Measurements from ENCODE around the gene TTC28. TPM values are rescaled to one million over a fixed set of nuclear protein-coding genes. Genes with fewer than 3 reads are reported as not detected.

TTC28 gene
- total RNA-seq, 1 donor from 2014 or later = 46.2 TPM

- H3K27me3 Mint-ChIP-seq (ENCODE audit: insufficient read depth, low read depth) = peaks cover 2% of the 10 kb centered on the region
- H3K27me3 ChIP-seq = no peaks in the 10 kb centered on the region
- H3K9me3 Mint-ChIP-seq = no peaks in the 10 kb centered on the region
- TF ChIP-seq, protein P1, sequence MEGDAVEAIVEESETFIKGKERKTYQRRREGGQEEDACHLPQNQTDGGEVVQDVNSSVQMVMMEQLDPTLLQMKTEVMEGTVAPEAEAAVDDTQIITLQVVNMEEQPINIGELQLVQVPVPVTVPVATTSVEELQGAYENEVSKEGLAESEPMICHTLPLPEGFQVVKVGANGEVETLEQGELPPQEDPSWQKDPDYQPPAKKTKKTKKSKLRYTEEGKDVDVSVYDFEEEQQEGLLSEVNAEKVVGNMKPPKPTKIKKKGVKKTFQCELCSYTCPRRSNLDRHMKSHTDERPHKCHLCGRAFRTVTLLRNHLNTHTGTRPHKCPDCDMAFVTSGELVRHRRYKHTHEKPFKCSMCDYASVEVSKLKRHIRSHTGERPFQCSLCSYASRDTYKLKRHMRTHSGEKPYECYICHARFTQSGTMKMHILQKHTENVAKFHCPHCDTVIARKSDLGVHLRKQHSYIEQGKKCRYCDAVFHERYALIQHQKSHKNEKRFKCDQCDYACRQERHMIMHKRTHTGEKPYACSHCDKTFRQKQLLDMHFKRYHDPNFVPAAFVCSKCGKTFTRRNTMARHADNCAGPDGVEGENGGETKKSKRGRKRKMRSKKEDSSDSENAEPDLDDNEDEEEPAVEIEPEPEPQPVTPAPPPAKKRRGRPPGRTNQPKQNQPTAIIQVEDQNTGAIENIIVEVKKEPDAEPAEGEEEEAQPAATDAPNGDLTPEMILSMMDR (IDR thresholded peaks at IDR 0.05) = no peak
- TF ChIP-seq EZH2 (IDR thresholded peaks at IDR 0.05) (no peak), EZH2phosphoT487 (IDR thresholded peaks at IDR 0.05) (no peak)
- no peaks in the 10 kb centered on the region for H3F3A ChIP-seq (ENCODE audit: low read depth)
- no peaks in the 10 kb centered on the region for H3K4me1 ChIP-seq
- H3K9ac ChIP-seq = no peak overlapping the region
- no peak overlapping the region for H3K4me3 ChIP-seq
- no peak overlapping the region for H2AFZ ChIP-seq (replicated peaks)
- no peaks in the 10 kb centered on the region for H3K9me3 ChIP-seq (ENCODE audit: low read depth)
- H4K20me1 ChIP-seq (ENCODE audit: low read depth) = peaks cover 9% of the 10 kb centered on the region
- H3K36me3 Mint-ChIP-seq = peaks cover 38% of the 10 kb centered on the region
- DNase-seq (ENCODE audit: low spot score) = no peak
- no peak overlapping the region for H3K4me2 ChIP-seq
- H3K27ac ChIP-seq = no peak overlapping the region
- no peaks in the 10 kb centered on the region for H3K79me2 ChIP-seq (ENCODE audit: low read depth)
- H3K27ac Mint-ChIP-seq = no peak overlapping the region
- peaks cover 7% of the 10 kb centered on the region for H3K4me1 Mint-ChIP-seq
- H3K36me3 ChIP-seq = no peaks in the 10 kb centered on the region
- H3K4me3 Mint-ChIP-seq = no peak overlapping the region
Observed at GRCh38 chr22:27986937-27987336, 692.7 kb downstream of the TTC28 start.

- Histone ChIP-seq H3K27ac (no peak overlapping the region), H4K20me1 (ENCODE audit: low read depth) (peaks cover 14% of the 10 kb centered on the region), H3K4me2 (no peak overlapping the region), H3K4me1 (no peaks in the 10 kb centered on the region), H3K27me3 (no peaks in the 10 kb centered on the region), H3F3A (ENCODE audit: low read depth) (no peaks in the 10 kb centered on the region), H3K4me3 (no peak overlapping the region), H3K9ac (no peak overlapping the region), H3K36me3 (no peaks in the 10 kb centered on the region), H3K9me3 (ENCODE audit: low read depth) (no peaks in the 10 kb centered on the region), H2AFZ (replicated peaks) (no peak overlapping the region), H3K79me2 (ENCODE audit: low read depth) (no peaks in the 10 kb centered on the region)
- H3K27ac Mint-ChIP-seq = no peak overlapping the region
- no peak for DNase-seq (ENCODE audit: low spot score)
- H3K27me3 Mint-ChIP-seq (ENCODE audit: insufficient read depth, low read depth) = peaks cover 2% of the 10 kb centered on the region
- no peak overlapping the region for H3K4me3 Mint-ChIP-seq
- no peaks in the 10 kb centered on the region for H3K9me3 Mint-ChIP-seq
- H3K36me3 Mint-ChIP-seq = peaks cover 41% of the 10 kb centered on the region
- TF ChIP-seq EZH2phosphoT487 (IDR thresholded peaks at IDR 0.05) (no peak), EZH2 (IDR thresholded peaks at IDR 0.05) (no peak)
- TF ChIP-seq, protein P1 (IDR thresholded peaks at IDR 0.05) = no peak
- H3K4me1 Mint-ChIP-seq = peaks cover 8% of the 10 kb centered on the region
Observed at GRCh38 chr22:27986459-27986858, 693.2 kb downstream of the TTC28 start.

GRCh38 chr22:27985323-27986275 is 694.0 kb downstream of the TTC28 start:
- Mint-ChIP-seq H3K4me3 (no peak overlapping the region), H3K4me1 (peaks cover 8% of the 10 kb centered on the region), H3K36me3 (peaks cover 44% of the 10 kb centered on the region), H3K27me3 (ENCODE audit: insufficient read depth, low read depth) (peaks cover 2% of the 10 kb centered on the region), H3K27ac (no peak overlapping the region), H3K9me3 (no peaks in the 10 kb centered on the region)
- TF ChIP-seq EZH2 (IDR thresholded peaks at IDR 0.05) (no peak), EZH2phosphoT487 (IDR thresholded peaks at IDR 0.05) (no peak)
- TF ChIP-seq, protein P1 (IDR thresholded peaks at IDR 0.05) = no peak
- peaks cover 16% of the 10 kb centered on the region for H4K20me1 ChIP-seq (ENCODE audit: low read depth)
- H3F3A ChIP-seq (ENCODE audit: low read depth) = no peaks in the 10 kb centered on the region
- H3K79me2 ChIP-seq (ENCODE audit: low read depth) = no peaks in the 10 kb centered on the region
- no peak overlapping the region for H3K4me2 ChIP-seq
- H3K27ac ChIP-seq = no peak overlapping the region
- no peaks in the 10 kb centered on the region for H3K27me3 ChIP-seq
- H3K9ac ChIP-seq = no peak overlapping the region
- H3K9me3 ChIP-seq (ENCODE audit: low read depth) = no peaks in the 10 kb centered on the region
- peaks cover 4% of the 10 kb centered on the region for H3K4me1 ChIP-seq
- H3K4me3 ChIP-seq = no peak overlapping the region
- no peak overlapping the region for H2AFZ ChIP-seq (replicated peaks)
- no peaks in the 10 kb centered on the region for H3K36me3 ChIP-seq
- no peak for DNase-seq (ENCODE audit: low spot score)
